NCI-H2196 (cell line): ENCODE measurements around the gene ABCD3.
"Not testable (repeated sequence)": the region's sequence is repeated elsewhere in the genome, so short reads cannot be mapped to it uniquely, and the experiment has no call there.

Source experiments
- DNase-seq: peaks from one replicate; lab custom pipeline; 2025; ENCODE audit not compliant: unreplicated experiment; lab: John Stamatoyannopoulos, UW

ABCD3 gene

GRCh38 chr1:94544706-94545490, 126.7 kb downstream of the ABCD3 start:
- DNase-seq: no peak

GRCh38 chr1:94549706-94550105, 131.5 kb downstream of the ABCD3 start:
- no peak for DNase-seq

GRCh38 chr1:94550396-94550795, 132.2 kb downstream of the ABCD3 start:
- no peak for DNase-seq

GRCh38 chr1:94550800-94551241, 132.6 kb downstream of the ABCD3 start:
- no peak for DNase-seq

GRCh38 chr1:94551449-94551848, 133.3 kb downstream of the ABCD3 start:
- no peak for DNase-seq

- no peak for DNase-seq
Observed at GRCh38 chr1:94552071-94552586, 133.9 kb downstream of the ABCD3 start.

- peak; percentile 16 for DNase-seq
Observed at GRCh38 chr1:94553323-94553730, 135.1 kb downstream of the ABCD3 start.

- no peak for DNase-seq
Observed at GRCh38 chr1:94553931-94554330, 135.7 kb downstream of the ABCD3 start.

GRCh38 chr1:94554580-94554979, 136.4 kb downstream of the ABCD3 start:
- no peak for DNase-seq

- no peak for DNase-seq
Observed at GRCh38 chr1:94555091-94555490, 136.9 kb downstream of the ABCD3 start.

- no peak for DNase-seq
Observed at GRCh38 chr1:94559921-94560320, 141.7 kb downstream of the ABCD3 start.

GRCh38 chr1:94560333-94560732, 142.1 kb downstream of the ABCD3 start:
- no peak for DNase-seq

GRCh38 chr1:94562519-94563260, 144.5 kb downstream of the ABCD3 start:
- DNase-seq: no peak

- no peak for DNase-seq
Observed at GRCh38 chr1:94565901-94566300, 147.7 kb downstream of the ABCD3 start.

GRCh38 chr1:94566436-94566835, 148.2 kb downstream of the ABCD3 start:
- not testable (repeated sequence) for DNase-seq

GRCh38 chr1:94567975-94568607, 149.9 kb downstream of the ABCD3 start:
- DNase-seq: not testable (repeated sequence)
